NOMO-1 treated with dmso at 0.1 percent for 144 hours (cell line): ENCODE results near the gene ADK.
"Not testable (repeated sequence)": the region's sequence is repeated elsewhere in the genome, so short reads cannot be mapped to it uniquely, and the experiment has no call there.

Experiments used
- DNase-seq: peaks from one replicate; lab custom pipeline; 2025; ENCODE audit not compliant: unreplicated experiment; lab: John Stamatoyannopoulos, UW

Gene ADK

GRCh38 chr10:74539317-74539716 lies 388.3 kb downstream of the ADK start:
- no peak for DNase-seq

- no peak for DNase-seq
These were observed 390.4 kb downstream of the ADK start for GRCh38 chr10:74541375-74541774.

GRCh38 chr10:74542077-74542476 lies 391.1 kb downstream of the ADK start:
- DNase-seq: no peak

DNA sequence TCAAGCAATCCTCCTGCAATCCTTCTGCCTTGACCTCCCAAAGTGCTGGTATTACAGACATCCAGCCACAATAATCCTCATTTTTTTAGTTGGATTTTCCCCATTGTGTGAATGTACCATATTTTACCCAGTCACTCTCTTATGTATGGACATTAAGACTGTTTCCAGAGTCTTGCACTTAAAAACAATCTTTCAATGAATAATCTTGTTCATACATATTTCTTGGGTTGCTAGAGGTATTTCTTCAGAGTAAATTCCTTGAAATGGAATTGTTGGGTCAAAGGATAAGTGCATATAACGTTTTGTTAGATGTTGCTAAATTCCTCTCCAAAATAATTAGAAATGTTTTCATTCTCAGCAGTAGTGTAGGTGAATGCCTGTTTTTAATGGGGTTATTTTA lies 392.3 kb downstream of the ADK start:
- DNase-seq: no peak

GRCh38 chr10:74544106-74544505 lies 393.1 kb downstream of the ADK start:
- no peak for DNase-seq

- no peak for DNase-seq
These were observed 397.7 kb downstream of the ADK start for GRCh38 chr10:74548676-74549075.

DNA sequence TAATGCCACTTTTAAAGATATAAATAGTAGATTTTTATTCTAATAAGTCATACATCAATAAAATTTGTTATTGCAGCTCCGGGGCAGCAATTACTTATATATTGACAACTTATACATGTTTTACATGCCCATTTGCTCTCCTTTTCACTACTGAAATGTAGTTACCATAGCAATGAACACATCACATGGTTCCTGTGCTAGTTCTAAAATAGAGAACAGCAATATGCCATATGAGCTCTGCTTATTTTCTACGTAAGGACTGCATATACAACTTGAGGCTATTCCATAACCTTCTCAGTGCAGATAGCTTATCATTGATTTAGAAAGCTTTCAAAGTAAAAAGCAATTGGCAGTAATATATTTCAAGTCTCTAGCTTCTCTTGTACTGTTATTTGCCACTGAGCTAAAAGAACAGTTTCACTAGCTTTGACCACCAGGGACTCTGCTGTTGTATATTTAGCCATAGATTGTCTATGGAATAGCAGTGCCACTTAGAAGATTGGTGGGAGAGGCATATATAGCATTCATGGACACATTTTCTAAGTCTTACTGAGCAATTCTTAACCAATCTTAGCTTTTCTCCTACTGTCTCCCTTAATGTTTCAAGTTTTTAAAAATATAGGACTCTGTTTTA lies 405.2 kb downstream of the ADK start:
- DNase-seq: no peak

GRCh38 chr10:74557098-74557497 lies 406.1 kb downstream of the ADK start:
- DNase-seq: no peak

- DNase-seq: no peak
These were observed 407.4 kb downstream of the ADK start for GRCh38 chr10:74558403-74558802.

- no peak for DNase-seq
These were observed 407.9 kb downstream of the ADK start for GRCh38 chr10:74558897-74559296.

DNA sequence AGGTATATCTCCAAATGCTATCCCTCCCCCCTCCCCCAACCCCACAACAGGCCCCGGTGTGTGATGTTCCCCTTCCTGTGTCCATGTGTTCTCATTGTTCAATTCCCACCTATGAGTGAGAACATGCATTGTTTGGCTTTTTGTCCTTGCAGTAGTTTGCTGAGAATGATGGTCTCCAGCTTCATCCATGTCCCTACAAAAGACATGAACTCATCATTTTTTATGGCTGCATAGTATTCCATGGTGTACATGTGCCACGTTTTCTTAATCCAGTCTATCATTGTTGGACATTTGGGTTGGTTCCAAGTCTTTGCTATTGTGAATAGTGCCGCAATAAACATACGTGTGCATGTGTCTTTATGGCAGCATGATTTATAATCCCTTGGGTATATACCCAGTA lies 417.9 kb downstream of the ADK start:
- DNase-seq: not testable (repeated sequence)

GRCh38 chr10:74573497-74573896 lies 422.5 kb downstream of the ADK start:
- DNase-seq: not testable (repeated sequence)

- no peak for DNase-seq
These were observed 424.2 kb downstream of the ADK start for GRCh38 chr10:74575191-74575720.

DNA sequence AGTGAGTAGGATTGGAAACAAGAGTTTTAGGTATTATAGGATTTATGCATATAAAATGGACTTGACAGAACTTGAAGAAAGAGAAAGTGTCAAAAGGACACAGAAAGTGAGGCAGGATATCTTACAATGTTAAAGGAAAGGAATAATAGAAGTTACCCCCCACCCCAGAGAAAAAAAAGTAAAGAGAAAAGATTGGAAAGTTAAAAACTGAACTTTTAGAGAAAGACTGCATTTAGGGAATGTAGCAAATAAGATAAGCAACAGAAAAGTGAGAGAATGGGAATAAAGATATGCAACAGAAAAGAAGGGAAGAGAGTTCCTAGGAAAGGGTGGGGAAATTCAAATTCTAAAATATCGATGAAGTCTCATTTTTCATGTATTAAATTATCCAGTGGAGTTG lies 424.9 kb downstream of the ADK start:
- DNase-seq: no peak

- no peak for DNase-seq
These were observed 425.6 kb downstream of the ADK start for GRCh38 chr10:74576586-74576985.

GRCh38 chr10:74580438-74580837 lies 429.4 kb downstream of the ADK start:
- DNase-seq: not testable (repeated sequence)

DNA sequence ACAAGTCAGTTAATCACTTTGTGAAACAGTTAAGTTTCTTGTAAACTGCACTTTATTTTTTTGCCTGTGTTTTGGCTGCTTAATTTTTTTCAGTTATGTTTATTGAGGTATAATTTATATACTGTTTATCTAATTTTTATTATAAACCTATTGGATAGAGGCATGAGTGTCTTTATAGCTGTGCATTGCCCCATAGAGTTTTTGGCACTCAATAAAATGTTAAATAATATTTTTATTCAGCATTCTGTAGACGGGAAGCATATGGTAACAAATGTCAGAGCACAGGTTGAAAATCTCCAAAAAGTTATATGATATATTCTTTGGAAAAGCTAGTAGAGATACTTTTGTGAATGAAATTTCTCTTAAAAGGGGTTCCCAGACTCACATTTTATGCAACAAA lies 431.5 kb downstream of the ADK start:
- DNase-seq: no peak

- DNase-seq: no peak
These were observed 434.4 kb downstream of the ADK start for GRCh38 chr10:74585231-74586087.

DNA sequence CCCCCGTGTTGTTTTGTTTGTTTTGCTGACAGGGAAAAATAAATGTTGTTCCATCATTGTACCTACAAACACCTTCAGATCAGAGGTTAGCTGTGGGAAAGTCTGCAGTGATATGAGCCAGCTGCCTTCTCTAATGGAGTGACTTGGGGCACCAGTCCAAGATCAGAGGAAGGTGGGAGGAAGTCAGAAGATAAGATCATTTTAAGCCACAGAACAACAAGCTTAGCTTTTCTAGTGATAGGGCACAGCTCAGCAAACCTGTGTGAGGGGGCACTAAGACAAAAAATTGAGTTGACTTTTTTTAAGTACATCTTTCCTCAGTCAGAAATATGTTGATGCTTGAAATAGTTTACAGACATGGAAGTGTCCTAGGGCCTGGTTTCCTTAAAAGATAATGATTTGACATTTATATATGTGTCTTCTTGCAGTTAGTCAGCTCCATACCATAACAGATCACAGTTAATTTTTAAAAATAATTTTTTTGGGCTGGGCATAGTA lies 435.1 kb downstream of the ADK start:
- no peak for DNase-seq

DNA sequence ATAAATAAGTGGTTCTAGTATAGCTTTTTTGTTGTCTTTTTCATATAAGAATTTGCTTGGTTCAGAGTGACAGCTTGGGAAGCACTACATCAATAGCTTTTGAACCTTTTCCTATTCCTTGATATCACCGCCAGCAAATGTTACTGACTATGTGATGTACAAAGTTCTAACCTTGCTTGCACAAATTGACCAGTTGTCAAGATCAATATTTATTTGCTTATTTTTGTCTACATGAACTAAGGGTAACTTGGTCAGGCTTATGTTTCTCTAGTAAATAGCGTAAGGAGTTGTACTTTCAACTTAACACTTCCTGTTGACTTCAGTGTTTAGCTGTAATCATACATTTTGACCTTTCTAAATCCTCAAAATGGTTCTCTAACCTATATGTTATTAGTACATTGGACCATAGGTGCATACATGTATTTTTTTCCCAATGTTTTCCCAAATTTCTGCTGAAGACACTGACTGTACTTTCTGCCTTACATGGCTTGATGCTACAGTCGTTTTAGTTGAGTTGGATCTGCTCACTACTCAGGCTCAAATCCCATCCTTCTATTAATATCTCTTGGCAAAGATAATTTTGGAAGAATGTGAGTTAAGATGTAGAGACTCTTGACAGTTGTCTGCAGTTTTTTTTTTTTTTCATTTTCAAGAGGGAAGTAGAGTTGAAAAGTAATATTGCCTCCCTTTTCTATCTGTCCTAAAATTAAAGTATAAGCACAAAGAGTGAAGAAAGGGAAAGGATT lies 436.3 kb downstream of the ADK start:
- no peak for DNase-seq

- no peak for DNase-seq
These were observed 438.2 kb downstream of the ADK start for GRCh38 chr10:74589226-74589673.
